ENCODE measurements around the gene MINK1.

The MINK1 gene

GRCh38 chr17:4800462-4801196 is 32.5 kb upstream of the MINK1 start:
- H3K36me3 Mint-ChIP-seq (ENCODE audit: insufficient read depth) = peaks cover 19% of the 10 kb centered on the region
- DNase-seq (ENCODE audit: low spot score in 2 of 2) (no peak), ATAC-seq (replicated peaks; ENCODE audit: extremely low read depth, poor library complexity, severe bottlenecking) (no peak)
- H3K4me1 Mint-ChIP-seq = peaks cover 12% of the 10 kb centered on the region
- no peaks in the 10 kb centered on the region for H3K27me3 Mint-ChIP-seq
- no peak overlapping the region for H3K27ac Mint-ChIP-seq (ENCODE audit: low read depth)
- H3K9me3 Mint-ChIP-seq = no peaks in the 10 kb centered on the region
- H3K4me3 Mint-ChIP-seq = no peak overlapping the region

- ATAC-seq (replicated peaks; ENCODE audit: extremely low read depth, poor library complexity, severe bottlenecking) (no peak), DNase-seq (ENCODE audit: low spot score in 2 of 2) (no peak)
- peaks cover 11% of the 10 kb centered on the region for H3K36me3 Mint-ChIP-seq (ENCODE audit: insufficient read depth)
- H3K27ac Mint-ChIP-seq (ENCODE audit: low read depth) = no peak within 1 kb of the TSS
- H3K4me3 Mint-ChIP-seq = no peak within 1 kb of the TSS
- no peaks in the 10 kb centered on the region for H3K27me3 Mint-ChIP-seq
- H3K9me3 Mint-ChIP-seq = no peaks in the 10 kb centered on the region
- H3K4me1 Mint-ChIP-seq = peaks cover 4% of the 10 kb centered on the region
Measured at GRCh38 chr17:4802228-4802627, 30.9 kb upstream of the MINK1 start, which contains the start of gene C17orf114. TSS of gene C17orf114 (minus strand) at chr17:4802328.

GRCh38 chr17:4806456-4806776 is 26.7 kb upstream of the MINK1 start:
- Mint-ChIP-seq H3K27me3 (no peaks in the 10 kb centered on the region), H3K9me3 (no peaks in the 10 kb centered on the region), H3K36me3 (ENCODE audit: insufficient read depth) (peaks cover 2% of the 10 kb centered on the region), H3K4me1 (peaks cover 15% of the 10 kb centered on the region), H3K4me3 (peak overlapping the region; percentile 64), H3K27ac (ENCODE audit: low read depth) (no peak overlapping the region)
- ATAC-seq (replicated peaks; ENCODE audit: extremely low read depth, poor library complexity, severe bottlenecking) (peak; percentile 22), DNase-seq (ENCODE audit: low spot score in 2 of 2) (no peak)

- Mint-ChIP-seq H3K4me3 (peak within 1 kb of the TSS; percentile 77), H3K27me3 (no peaks in the 10 kb centered on the region), H3K9me3 (no peaks in the 10 kb centered on the region), H3K27ac (ENCODE audit: low read depth) (peak within 1 kb of the TSS; percentile 49), H3K36me3 (ENCODE audit: insufficient read depth) (peaks cover 2% of the 10 kb centered on the region), H3K4me1 (peaks cover 15% of the 10 kb centered on the region)
- peak; percentile 98 for ATAC-seq (replicated peaks; ENCODE audit: extremely low read depth, poor library complexity, severe bottlenecking)
- peak; percentile 64 to 66 for DNase-seq (ENCODE audit: low spot score in 2 of 2)
Measured at GRCh38 chr17:4806777-4807604, 26.1 kb upstream of the MINK1 start, which contains the start of gene PLD2. TSS of gene PLD2 (plus strand) at chr17:4807152. CDS start at chr17:4807773, 621 bp downstream.

GRCh38 chr17:4807605-4808377 is 25.3 kb upstream of the MINK1 start:
- Mint-ChIP-seq H3K9me3 (no peaks in the 10 kb centered on the region), H3K4me3 (peak overlapping the region; percentile 77), H3K27ac (ENCODE audit: low read depth) (peak overlapping the region; percentile 49), H3K4me1 (peaks cover 15% of the 10 kb centered on the region), H3K36me3 (ENCODE audit: insufficient read depth) (peaks cover 2% of the 10 kb centered on the region), H3K27me3 (no peaks in the 10 kb centered on the region)
- no peak for ATAC-seq (replicated peaks; ENCODE audit: extremely low read depth, poor library complexity, severe bottlenecking)
- no peak for DNase-seq (ENCODE audit: low spot score in 2 of 2)

- Mint-ChIP-seq H3K36me3 (ENCODE audit: insufficient read depth) (peaks cover 2% of the 10 kb centered on the region), H3K4me3 (peak overlapping the region; percentile 77), H3K27ac (ENCODE audit: low read depth) (no peak overlapping the region), H3K4me1 (peaks cover 15% of the 10 kb centered on the region), H3K27me3 (no peaks in the 10 kb centered on the region), H3K9me3 (no peaks in the 10 kb centered on the region)
- no peak for DNase-seq (ENCODE audit: low spot score in 2 of 2)
- ATAC-seq (replicated peaks; ENCODE audit: extremely low read depth, poor library complexity, severe bottlenecking) = no peak
Measured at GRCh38 chr17:4808378-4808767, 24.8 kb upstream of the MINK1 start.

GRCh38 chr17:4810696-4811290 is 22.3 kb upstream of the MINK1 start:
- peaks cover 2% of the 10 kb centered on the region for H3K36me3 Mint-ChIP-seq (ENCODE audit: insufficient read depth)
- no peaks in the 10 kb centered on the region for H3K27me3 Mint-ChIP-seq
- no peak overlapping the region for H3K27ac Mint-ChIP-seq (ENCODE audit: low read depth)
- no peak overlapping the region for H3K4me3 Mint-ChIP-seq
- no peaks in the 10 kb centered on the region for H3K9me3 Mint-ChIP-seq
- ATAC-seq (replicated peaks; ENCODE audit: extremely low read depth, poor library complexity, severe bottlenecking) (no peak), DNase-seq (ENCODE audit: low spot score in 2 of 2) (no peak)
- H3K4me1 Mint-ChIP-seq = peaks cover 15% of the 10 kb centered on the region

- DNase-seq (ENCODE audit: low spot score in 2 of 2) = no peak
- no peak overlapping the region for H3K4me3 Mint-ChIP-seq
- no peak overlapping the region for H3K27ac Mint-ChIP-seq (ENCODE audit: low read depth)
- H3K27me3 Mint-ChIP-seq = no peaks in the 10 kb centered on the region
- H3K36me3 Mint-ChIP-seq (ENCODE audit: insufficient read depth) = peaks cover 2% of the 10 kb centered on the region
- no peak for ATAC-seq (replicated peaks; ENCODE audit: extremely low read depth, poor library complexity, severe bottlenecking)
- peaks cover 11% of the 10 kb centered on the region for H3K4me1 Mint-ChIP-seq
- no peaks in the 10 kb centered on the region for H3K9me3 Mint-ChIP-seq
Measured at GRCh38 chr17:4811471-4811870, 21.7 kb upstream of the MINK1 start.

- Mint-ChIP-seq H3K27ac (ENCODE audit: low read depth) (no peak overlapping the region), H3K9me3 (no peaks in the 10 kb centered on the region), H3K27me3 (no peaks in the 10 kb centered on the region)
Measured at GRCh38 chr17:4812690-4813089, 20.4 kb upstream of the MINK1 start.

GRCh38 chr17:4815043-4815675 is 18.0 kb upstream of the MINK1 start:
- DNase-seq (ENCODE audit: low spot score in 2 of 2) = no peak
- Mint-ChIP-seq H3K9me3 (no peaks in the 10 kb centered on the region), H3K36me3 (ENCODE audit: insufficient read depth) (peaks cover 5% of the 10 kb centered on the region), H3K4me3 (no peak overlapping the region), H3K27ac (ENCODE audit: low read depth) (no peak overlapping the region), H3K4me1 (no peaks in the 10 kb centered on the region), H3K27me3 (no peaks in the 10 kb centered on the region)
- no peak for ATAC-seq (replicated peaks; ENCODE audit: extremely low read depth, poor library complexity, severe bottlenecking)

More at GRCh38 chr17:4812690-4813089, 20.4 kb upstream of the MINK1 start:
- no peak for DNase-seq (ENCODE audit: low spot score in 2 of 2)
- no peak overlapping the region for H3K4me3 Mint-ChIP-seq
- ATAC-seq (replicated peaks; ENCODE audit: extremely low read depth, poor library complexity, severe bottlenecking) = no peak
- peaks cover 2% of the 10 kb centered on the region for H3K36me3 Mint-ChIP-seq (ENCODE audit: insufficient read depth)
- peaks cover 11% of the 10 kb centered on the region for H3K4me1 Mint-ChIP-seq

GRCh38 chr17:4816826-4817225 is 16.3 kb upstream of the MINK1 start:
- Mint-ChIP-seq H3K4me3 (no peak overlapping the region), H3K36me3 (ENCODE audit: insufficient read depth) (peaks cover 9% of the 10 kb centered on the region), H3K4me1 (no peaks in the 10 kb centered on the region), H3K27ac (ENCODE audit: low read depth) (no peak overlapping the region), H3K9me3 (no peaks in the 10 kb centered on the region), H3K27me3 (no peaks in the 10 kb centered on the region)
- ATAC-seq (replicated peaks; ENCODE audit: extremely low read depth, poor library complexity, severe bottlenecking) = no peak
- DNase-seq (ENCODE audit: low spot score in 2 of 2) = no peak

GRCh38 chr17:4818276-4818675 is 14.9 kb upstream of the MINK1 start:
- no peak overlapping the region for H3K27ac Mint-ChIP-seq (ENCODE audit: low read depth)
- H3K4me1 Mint-ChIP-seq = no peaks in the 10 kb centered on the region
- no peaks in the 10 kb centered on the region for H3K9me3 Mint-ChIP-seq
- no peaks in the 10 kb centered on the region for H3K27me3 Mint-ChIP-seq
- peaks cover 10% of the 10 kb centered on the region for H3K36me3 Mint-ChIP-seq (ENCODE audit: insufficient read depth)
- no peak for ATAC-seq (replicated peaks; ENCODE audit: extremely low read depth, poor library complexity, severe bottlenecking)
- DNase-seq (ENCODE audit: low spot score in 2 of 2) = no peak
- no peak overlapping the region for H3K4me3 Mint-ChIP-seq
